HepG2 (cell line): ENCODE results near the gene PRR30. TPM values are rescaled to one million over a fixed set of nuclear protein-coding genes. Genes with fewer than 3 reads are reported as not detected.

ENCODE experiments used
- ETV5 ChIP-seq: IDR thresholded peaks from 2 replicates; pipeline ENCODE4 v1.6.1; 2018; ENCODE audit warnings: missing biosample characterization, missing genetic modification reagents, inconsistent platforms, borderline replicate concordance
- HOXA5 ChIP-seq: sonication (generic); formaldehyde crosslinking; IDR thresholded peaks from 2 replicates; pipeline ENCODE4 v1.4.0; 2020; ENCODE audit warnings: missing genetic modification reagents
- JUN ChIP-seq: sonication (generic); formaldehyde crosslinking; IDR thresholded peaks from 2 replicates; pipeline ENCODE4 v1.4.0; 2020; ENCODE audit warnings: mild to moderate bottlenecking, missing genetic modification reagents
- KMT2B ChIP-seq: IDR thresholded peaks from 2 replicates; pipeline ENCODE4 v1.6.1; 2016; ENCODE audit warnings: missing genetic modification reagents, missing compliant biosample characterization
- MAF1 ChIP-seq: sonication (generic); formaldehyde crosslinking; IDR thresholded peaks from 2 replicates; pipeline ENCODE4 v1.5.0; 2020; ENCODE audit warnings: missing genetic modification reagents, borderline replicate concordance
- MATR3 ChIP-seq: sonication (generic); formaldehyde crosslinking; IDR thresholded peaks from 2 replicates; pipeline ENCODE4 v1.4.0; 2020; ENCODE audit warnings: missing genetic modification reagents
- NFE2L1 ChIP-seq: sonication (generic); formaldehyde crosslinking; IDR thresholded peaks from 2 replicates; pipeline ENCODE4 v1.4.0; 2020; ENCODE audit warnings: missing genetic modification reagents, mild to moderate bottlenecking, borderline replicate concordance
- NFKBIZ ChIP-seq: IDR thresholded peaks from 2 replicates; pipeline ENCODE4 v1.6.1; 2018; ENCODE audit warnings: missing genetic modification reagents, missing compliant biosample characterization
- NPAS2 ChIP-seq: sonication (generic); formaldehyde crosslinking; IDR thresholded peaks from 2 replicates; pipeline ENCODE4 v1.8.0; 2022; ENCODE audit warnings: mild to moderate bottlenecking, missing genetic modification reagents, borderline replicate concordance
- ONECUT2 ChIP-seq: sonication (generic); formaldehyde crosslinking; IDR thresholded peaks from 2 replicates; pipeline ENCODE4 v1.4.0; 2020; ENCODE audit warnings: missing genetic modification reagents
- PTBP1 ChIP-seq: fragments of 200-400 bp; formaldehyde crosslinking; IDR thresholded peaks from 2 replicates; pipeline ENCODE4 v1.6.1; 2018; ENCODE audit warnings: low read length, low read depth; ENCODE audit not compliant: poor library complexity, severe bottlenecking
- SALL1 ChIP-seq: sonication (generic); formaldehyde crosslinking; IDR thresholded peaks from 2 replicates; pipeline ENCODE4 v1.8.0; 2022; ENCODE audit warnings: mild to moderate bottlenecking, missing genetic modification reagents
- SSRP1 ChIP-seq: IDR thresholded peaks from 2 replicates; pipeline ENCODE4 v1.6.1; 2016; ENCODE audit warnings: control low read depth
- YY1 ChIP-seq: IDR thresholded peaks from 2 replicates; pipeline ENCODE4 v1.6.1; 2011; ENCODE audit warnings: low read length, low read depth, moderate library complexity, mild to moderate bottlenecking; ENCODE audit not compliant: insufficient read depth, insufficient replicate concordance
- ZNF224 ChIP-seq: sonication (generic); formaldehyde crosslinking; IDR thresholded peaks from 2 replicates; pipeline ENCODE4 v1.5.0; 2020; ENCODE audit warnings: mild to moderate bottlenecking, missing genetic modification reagents
- ZNF230 ChIP-seq: sonication (generic); formaldehyde crosslinking; IDR thresholded peaks from 2 replicates; pipeline ENCODE4 v1.4.0; 2020; ENCODE audit warnings: mild to moderate bottlenecking, missing genetic modification reagents
- ZNF441 ChIP-seq: sonication (generic); formaldehyde crosslinking; IDR thresholded peaks from 2 replicates; pipeline ENCODE4 v1.7.0; 2021; ENCODE audit warnings: missing genetic modification reagents, borderline replicate concordance
- ZNF451 ChIP-seq: sonication (generic); formaldehyde crosslinking; IDR thresholded peaks from 2 replicates; pipeline ENCODE4 v1.5.0; 2020; ENCODE audit warnings: mild to moderate bottlenecking, missing genetic modification reagents
- ZNF510 ChIP-seq: sonication (generic); formaldehyde crosslinking; IDR thresholded peaks from 2 replicates; pipeline ENCODE4 v1.4.0; 2020; ENCODE audit warnings: low read depth, mild to moderate bottlenecking, missing genetic modification reagents
- ZNF552 ChIP-seq: sonication (generic); formaldehyde crosslinking; IDR thresholded peaks from 2 replicates; pipeline ENCODE4 v1.9.0; 2022; ENCODE audit warnings: missing genetic modification reagents, mild to moderate bottlenecking, borderline replicate concordance
- ZNF841 ChIP-seq: sonication (generic); formaldehyde crosslinking; IDR thresholded peaks from 2 replicates; pipeline ENCODE4 v1.8.1; 2023; ENCODE audit warnings: missing genetic modification reagents, borderline replicate concordance
- polyA plus RNA-seq, 8 experiments: library from polyadenylated mRNA; depleted of rRNA in 3 of 8; stranded (reverse) in 7 of 8; unstranded in 1 of 8; fragments of >200 nt; fragmentation: Illumina TruSeq in 4 of 8; extraction: Trizol in 4 of 8; gene quantifications; 2 replicates each; pipeline versions ENCODE4 v1.2.1 to v1.2.3, GENCODE V29; 2011 to 2016; ENCODE audit warnings: low read depth in 4 of 8, missing spikeins in 1 of 8, mixed read lengths in 1 of 8; ENCODE audit not compliant: insufficient read depth in 1 of 8
- total RNA-seq, 5 experiments: library from RNA; depleted of rRNA; stranded (reverse); fragments of >200 nt; fragmentation: Illumina TruSeq; extraction: Trizol; gene quantifications; 2 replicates each; pipeline ENCODE4 v1.2.3, GENCODE V29; 2016; ENCODE audit warnings: low read depth in 1 of 5
- TF ChIP-seq, protein P1 (sequence below): sonication (generic); formaldehyde crosslinking; IDR thresholded peaks from 2 replicates; pipeline ENCODE4 v1.4.0; 2020; ENCODE audit warnings: missing genetic modification reagents
- TF ChIP-seq, protein P2 (sequence below): sonication (generic); formaldehyde crosslinking; IDR thresholded peaks from 2 replicates; pipeline ENCODE4 v1.8.1; 2023; ENCODE audit warnings: mild to moderate bottlenecking, missing genetic modification reagents
- TF ChIP-seq, protein P3 (sequence below): sonication (generic); formaldehyde crosslinking; IDR thresholded peaks from 2 replicates; pipeline ENCODE4 v1.5.1; 2020; ENCODE audit warnings: missing genetic modification reagents, mild to moderate bottlenecking, borderline replicate concordance
- TF ChIP-seq, protein P4 (sequence below): sonication (generic); formaldehyde crosslinking; IDR thresholded peaks from 2 replicates; pipeline ENCODE4 v1.4.0; 2020; ENCODE audit warnings: missing genetic modification reagents, mild to moderate bottlenecking, borderline replicate concordance

Gene PRR30
- total and polyA plus RNA-seq, 2 of the 13 experiments (the other 11 are each of a cell fraction or from before 2014, with no cell fraction given), result not detected

DNA sequence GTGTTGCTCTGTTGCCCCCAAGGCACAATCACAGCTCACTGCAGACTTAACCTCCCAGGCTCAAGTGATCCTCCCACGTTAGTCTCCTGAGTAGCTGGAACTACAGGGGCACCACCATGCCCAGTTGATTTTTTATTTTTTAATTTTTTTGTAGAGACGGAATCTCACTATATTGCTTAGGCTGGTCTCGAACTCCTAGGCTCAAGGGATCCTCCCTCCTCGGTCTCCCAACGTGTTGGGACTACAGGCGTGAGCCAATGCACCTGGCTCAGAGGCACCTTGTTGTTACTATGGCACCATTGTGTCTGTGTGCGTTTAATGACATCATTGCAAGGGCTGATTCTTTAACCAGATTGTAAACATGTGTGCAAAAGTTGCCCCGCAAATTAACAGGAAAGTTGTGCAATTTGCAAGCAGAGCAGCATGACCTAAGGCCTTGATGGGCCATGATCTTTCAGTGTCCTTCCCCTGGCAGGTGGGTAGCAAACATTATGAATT lies 32.2 kb upstream of the PRR30 start (continued):
- peak; percentile 64; the same call in 1 of the 2 replicates for TF ChIP-seq ZNF441 (CRISPR knock-in tag)
- TF ChIP-seq NPAS2 (CRISPR knock-in tag), result no peak
- TF ChIP-seq HOXA5 (CRISPR knock-in tag), result peak; percentile 95
- no peak; the same call in 1 of the 2 replicates for TF ChIP-seq ZNF230
- TF ChIP-seq, protein P1, sequence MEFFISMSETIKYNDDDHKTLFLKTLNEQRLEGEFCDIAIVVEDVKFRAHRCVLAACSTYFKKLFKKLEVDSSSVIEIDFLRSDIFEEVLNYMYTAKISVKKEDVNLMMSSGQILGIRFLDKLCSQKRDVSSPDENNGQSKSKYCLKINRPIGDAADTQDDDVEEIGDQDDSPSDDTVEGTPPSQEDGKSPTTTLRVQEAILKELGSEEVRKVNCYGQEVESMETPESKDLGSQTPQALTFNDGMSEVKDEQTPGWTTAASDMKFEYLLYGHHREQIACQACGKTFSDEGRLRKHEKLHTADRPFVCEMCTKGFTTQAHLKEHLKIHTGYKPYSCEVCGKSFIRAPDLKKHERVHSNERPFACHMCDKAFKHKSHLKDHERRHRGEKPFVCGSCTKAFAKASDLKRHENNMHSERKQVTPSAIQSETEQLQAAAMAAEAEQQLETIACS (CRISPR knock-in tag), result no peak
- TF ChIP-seq, protein P2, sequence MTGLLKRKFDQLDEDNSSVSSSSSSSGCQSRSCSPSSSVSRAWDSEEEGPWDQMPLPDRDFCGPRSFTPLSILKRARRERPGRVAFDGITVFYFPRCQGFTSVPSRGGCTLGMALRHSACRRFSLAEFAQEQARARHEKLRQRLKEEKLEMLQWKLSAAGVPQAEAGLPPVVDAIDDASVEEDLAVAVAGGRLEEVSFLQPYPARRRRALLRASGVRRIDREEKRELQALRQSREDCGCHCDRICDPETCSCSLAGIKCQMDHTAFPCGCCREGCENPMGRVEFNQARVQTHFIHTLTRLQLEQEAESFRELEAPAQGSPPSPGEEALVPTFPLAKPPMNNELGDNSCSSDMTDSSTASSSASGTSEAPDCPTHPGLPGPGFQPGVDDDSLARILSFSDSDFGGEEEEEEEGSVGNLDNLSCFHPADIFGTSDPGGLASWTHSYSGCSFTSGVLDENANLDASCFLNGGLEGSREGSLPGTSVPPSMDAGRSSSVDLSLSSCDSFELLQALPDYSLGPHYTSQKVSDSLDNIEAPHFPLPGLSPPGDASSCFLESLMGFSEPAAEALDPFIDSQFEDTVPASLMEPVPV (CRISPR knock-in tag), result peak; percentile 60; the same call in 1 of the 2 replicates
- no peak for TF ChIP-seq MAF1
- TF ChIP-seq, protein P3, sequence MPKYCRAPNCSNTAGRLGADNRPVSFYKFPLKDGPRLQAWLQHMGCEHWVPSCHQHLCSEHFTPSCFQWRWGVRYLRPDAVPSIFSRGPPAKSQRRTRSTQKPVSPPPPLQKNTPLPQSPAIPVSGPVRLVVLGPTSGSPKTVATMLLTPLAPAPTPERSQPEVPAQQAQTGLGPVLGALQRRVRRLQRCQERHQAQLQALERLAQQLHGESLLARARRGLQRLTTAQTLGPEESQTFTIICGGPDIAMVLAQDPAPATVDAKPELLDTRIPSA (CRISPR knock-in tag), result no peak
- no peak for TF ChIP-seq ZNF510
- peak; percentile 65; the same call in 1 of the 2 replicates for TF ChIP-seq ZNF552 (CRISPR knock-in tag)
- peak; percentile 82 for TF ChIP-seq SSRP1 (CRISPR knock-in tag)
- TF ChIP-seq NFKBIZ (CRISPR knock-in tag), result peak; percentile 96
- peak; percentile 93 for TF ChIP-seq ETV5 (CRISPR knock-in tag)
- TF ChIP-seq JUN (CRISPR knock-in tag), result peak; percentile 98
- TF ChIP-seq ONECUT2 (CRISPR knock-in tag), result no peak
- TF ChIP-seq ZNF224, result no peak
- no peak for TF ChIP-seq MATR3 (CRISPR knock-in tag)
- no peak for TF ChIP-seq YY1
- peak; percentile 64 for TF ChIP-seq KMT2B (CRISPR knock-in tag)
- TF ChIP-seq SALL1 (CRISPR knock-in tag), result peak; percentile 100
- TF ChIP-seq, protein P4, sequence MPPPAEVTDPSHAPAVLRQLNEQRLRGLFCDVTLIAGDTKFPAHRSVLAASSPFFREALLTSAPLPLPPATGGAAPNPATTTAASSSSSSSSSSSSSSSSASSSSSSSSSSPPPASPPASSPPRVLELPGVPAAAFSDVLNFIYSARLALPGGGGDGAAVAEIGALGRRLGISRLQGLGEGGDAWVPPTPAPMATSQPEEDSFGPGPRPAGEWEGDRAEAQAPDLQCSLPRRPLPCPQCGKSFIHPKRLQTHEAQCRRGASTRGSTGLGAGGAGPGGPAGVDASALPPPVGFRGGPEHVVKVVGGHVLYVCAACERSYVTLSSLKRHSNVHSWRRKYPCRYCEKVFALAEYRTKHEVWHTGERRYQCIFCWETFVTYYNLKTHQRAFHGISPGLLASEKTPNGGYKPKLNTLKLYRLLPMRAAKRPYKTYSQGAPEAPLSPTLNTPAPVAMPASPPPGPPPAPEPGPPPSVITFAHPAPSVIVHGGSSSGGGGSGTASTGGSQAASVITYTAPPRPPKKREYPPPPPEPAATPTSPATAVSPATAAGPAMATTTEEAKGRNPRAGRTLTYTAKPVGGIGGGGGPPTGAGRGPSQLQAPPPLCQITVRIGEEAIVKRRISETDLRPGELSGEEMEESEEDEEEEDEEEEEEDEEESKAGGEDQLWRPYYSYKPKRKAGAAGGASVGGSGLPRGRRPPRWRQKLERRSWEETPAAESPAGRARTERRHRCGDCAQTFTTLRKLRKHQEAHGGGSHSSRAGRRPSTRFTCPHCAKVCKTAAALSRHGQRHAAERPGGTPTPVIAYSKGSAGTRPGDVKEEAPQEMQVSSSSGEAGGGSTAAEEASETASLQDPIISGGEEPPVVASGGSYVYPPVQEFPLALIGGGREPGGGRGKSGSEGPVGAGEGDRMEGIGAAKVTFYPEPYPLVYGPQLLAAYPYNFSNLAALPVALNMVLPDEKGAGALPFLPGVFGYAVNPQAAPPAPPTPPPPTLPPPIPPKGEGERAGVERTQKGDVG (CRISPR knock-in tag), result peak; percentile 78
- TF ChIP-seq NFE2L1 (CRISPR knock-in tag), result no peak
- no peak for TF ChIP-seq ZNF451 (CRISPR knock-in tag)
- no peak for TF ChIP-seq ZNF841 (CRISPR knock-in tag)
- TF ChIP-seq PTBP1, result no peak
